HG03280 (cell line): Measurements from ENCODE around the gene TSSK1B.
"Not testable (repeated sequence)": the region's sequence is repeated elsewhere in the genome, so short reads cannot be mapped to it uniquely, and the experiment has no call there.

Experiments
- ATAC-seq: cut with Tn5 transposase; IDR thresholded peaks from one replicate; pipeline ENCODE4 v1.9.1; 2021; ENCODE audit warnings: mild to moderate bottlenecking, moderate library complexity; ENCODE audit not compliant: unreplicated experiment

Gene TSSK1B

GRCh38 chr5:113404269-113404668 lies 30.5 kb downstream of the TSSK1B start:
- no peak for ATAC-seq

- ATAC-seq: not testable (repeated sequence)
Measured at GRCh38 chr5:113397986-113398385, 36.8 kb downstream of the TSSK1B start.

- ATAC-seq: no peak
Measured at GRCh38 chr5:113397046-113397445, 37.7 kb downstream of the TSSK1B start.

GRCh38 chr5:113394658-113395057 lies 40.1 kb downstream of the TSSK1B start:
- no peak for ATAC-seq

GRCh38 chr5:113390224-113390623 lies 44.6 kb downstream of the TSSK1B start:
- ATAC-seq: peak; percentile 60

GRCh38 chr5:113389116-113389515 lies 45.7 kb downstream of the TSSK1B start:
- ATAC-seq: no peak

GRCh38 chr5:113387844-113388243 lies 46.9 kb downstream of the TSSK1B start:
- no peak for ATAC-seq

- no peak for ATAC-seq
Measured at GRCh38 chr5:113384782-113385285, 50.0 kb downstream of the TSSK1B start.

- ATAC-seq: no peak
Measured at GRCh38 chr5:113382731-113383130, 52.1 kb downstream of the TSSK1B start.
